GM23338 (cell line): Measurements from ENCODE around the gene PRKCH. TPM values are rescaled to one million over a fixed set of nuclear protein-coding genes. Genes with fewer than 3 reads are reported as not detected.

Source experiments
- ATAC-seq: fragments of 200-7000 bp; cut with Tn5 transposase; 3 replicates; pipeline ENCODE4 v1.9.1; 2020
- DNase-seq: peaks from one replicate; pipeline ENCODE4 v3.0.0-alpha.2; 2015; ENCODE audit warnings: low spot score
- H2AFZ ChIP-seq: fragments of 200-600 bp; sonication (generic); 2 replicates; pipeline ENCODE4 v1.8.0; 2016; ENCODE audit warnings: antibody characterized with exemption, mild to moderate bottlenecking, moderate library complexity
- H3F3A ChIP-seq: fragments of 200-600 bp; sonication (generic); replicated peaks from 2 replicates; pipeline ENCODE4 v1.8.0; 2017; ENCODE audit warnings: antibody characterized with exemption, mixed run types, low read depth
- H3K27ac ChIP-seq: fragments of 200-600 bp; sonication (generic); 2 replicates; pipeline ENCODE4 v1.6.1; 2016; ENCODE audit warnings: low read depth
- H3K27me3 ChIP-seq: fragments of 200-600 bp; sonication (generic); 2 replicates; pipeline ENCODE4 v1.8.0; 2016; ENCODE audit warnings: mild to moderate bottlenecking, mixed run types, moderate library complexity; ENCODE audit not compliant: insufficient read depth
- H3K36me3 ChIP-seq: fragments of 200-600 bp; sonication (generic); 2 replicates; pipeline ENCODE4 v1.8.0; 2016; ENCODE audit warnings: mild to moderate bottlenecking; ENCODE audit not compliant: insufficient read depth
- H3K4me1 ChIP-seq: fragments of 200-600 bp; sonication (generic); 2 replicates; pipeline ENCODE4 v1.8.0; 2016; ENCODE audit warnings: mild to moderate bottlenecking, moderate library complexity; ENCODE audit not compliant: insufficient read depth
- H3K4me2 ChIP-seq: fragments of 200-600 bp; sonication (generic); 2 replicates; pipeline ENCODE4 v1.7.1; 2017; ENCODE audit warnings: mixed run types
- H3K4me3 ChIP-seq: fragments of 200-600 bp; sonication (generic); 2 replicates; pipeline ENCODE4 v1.6.1; 2016; ENCODE audit warnings: mixed run types
- H3K79me2 ChIP-seq: fragments of 200-600 bp; sonication (generic); replicated peaks from 2 replicates; pipeline ENCODE4 v1.8.0; 2017; ENCODE audit warnings: mild to moderate bottlenecking; ENCODE audit not compliant: insufficient read depth
- H3K9me2 ChIP-seq: fragments of 200-600 bp; sonication (generic); 2 replicates; pipeline ENCODE4 v1.8.0; 2017; ENCODE audit not compliant: insufficient read depth
- H4K20me1 ChIP-seq: fragments of 200-600 bp; sonication (generic); replicated peaks from 2 replicates; pipeline ENCODE4 v1.8.0; 2017; ENCODE audit warnings: mild to moderate bottlenecking; ENCODE audit not compliant: insufficient read depth
- H3K27ac Mint-ChIP-seq: 2 replicates; pipeline ENCODE4 v1.8.0; 2020; ENCODE audit warnings: inconsistent platforms, mild to moderate bottlenecking, moderate library complexity, mixed read lengths
- H3K27me3 Mint-ChIP-seq: 3 replicates; pipeline ENCODE4 v1.8.0; 2022; ENCODE audit warnings: low read depth, mild to moderate bottlenecking, moderate library complexity, mixed read lengths, inconsistent platforms; ENCODE audit not compliant: insufficient read depth, poor library complexity
- H3K36me3 Mint-ChIP-seq: 3 replicates; pipeline ENCODE4 v1.8.0; 2021; ENCODE audit warnings: low read depth, mild to moderate bottlenecking, inconsistent platforms, moderate library complexity, mixed read lengths
- H3K4me1 Mint-ChIP-seq: 3 replicates; pipeline ENCODE4 v1.8.0; 2020; ENCODE audit warnings: mild to moderate bottlenecking, inconsistent platforms, mixed read lengths
- H3K4me3 Mint-ChIP-seq: 3 replicates; pipeline ENCODE4 v1.8.0; 2021; ENCODE audit warnings: moderate library complexity, mild to moderate bottlenecking, inconsistent platforms, mixed read lengths
- H3K9me3 Mint-ChIP-seq: 3 replicates; pipeline ENCODE4 v1.8.0; 2020; ENCODE audit warnings: moderate library complexity, mild to moderate bottlenecking, inconsistent platforms, mixed read lengths
- EZH2phosphoT487 ChIP-seq: fragments of 200-600 bp; sonication (generic); IDR thresholded peaks from one replicate; pipeline ENCODE4 v1.8.1; 2018; ENCODE audit warnings: antibody characterized with exemption; ENCODE audit not compliant: unreplicated experiment
- JUNB ChIP-seq: IDR thresholded peaks from one replicate; pipeline ENCODE4 v1.6.1; 2016; ENCODE audit warnings: antibody characterized with exemption; ENCODE audit not compliant: unreplicated experiment
- NANOG ChIP-seq: IDR thresholded peaks from 2 replicates; pipeline ENCODE4 v1.6.1; 2016; ENCODE audit warnings: antibody characterized with exemption, borderline replicate concordance
- STAT1 ChIP-seq: IDR thresholded peaks from one replicate; pipeline ENCODE4 v1.6.1; 2016; ENCODE audit warnings: antibody characterized with exemption; ENCODE audit not compliant: unreplicated experiment
- ZNF114 ChIP-seq: fragments of 250-450 bp; sonication (Bioruptor Pico); IDR thresholded peaks from 2 replicates; pipeline ENCODE4 v1.5.0; 2020; ENCODE audit warnings: mild to moderate bottlenecking, moderate library complexity
- ZNF331 ChIP-seq: fragments of 250-450 bp; sonication (Bioruptor Pico); IDR thresholded peaks from 2 replicates; pipeline ENCODE4 v1.5.0; 2020; ENCODE audit warnings: low read depth, mild to moderate bottlenecking, moderate library complexity
- polyA plus RNA-seq: library from polyadenylated mRNA; unstranded; fragments of >200 nt; fragmentation: Nextera tagmentation; extraction: Ambion mirVana; gene quantifications from 2 replicates; pipeline ENCODE4 v1.2.1, GENCODE V29; 2016
- total RNA-seq: library from RNA; depleted of rRNA; stranded (reverse); fragments of >200 nt; shearing (Covaris generic); gene quantifications from 2 replicates; pipeline ENCODE4 v1.2.3, GENCODE V29; 2014
- TF ChIP-seq, protein P1 (sequence below): fragments of 250-450 bp; sonication (Bioruptor Pico); IDR thresholded peaks from 2 replicates; pipeline ENCODE4 v1.5.0; 2020; ENCODE audit warnings: mild to moderate bottlenecking, moderate library complexity
- TF ChIP-seq, protein P2 (sequence below): IDR thresholded peaks from 2 replicates; pipeline ENCODE4 v1.6.1; 2016; ENCODE audit warnings: antibody characterized with exemption

Gene PRKCH
- total and polyA plus RNA-seq, 2 experiments from 2014 or later: 5.4 to 10.1 TPM

DNA sequence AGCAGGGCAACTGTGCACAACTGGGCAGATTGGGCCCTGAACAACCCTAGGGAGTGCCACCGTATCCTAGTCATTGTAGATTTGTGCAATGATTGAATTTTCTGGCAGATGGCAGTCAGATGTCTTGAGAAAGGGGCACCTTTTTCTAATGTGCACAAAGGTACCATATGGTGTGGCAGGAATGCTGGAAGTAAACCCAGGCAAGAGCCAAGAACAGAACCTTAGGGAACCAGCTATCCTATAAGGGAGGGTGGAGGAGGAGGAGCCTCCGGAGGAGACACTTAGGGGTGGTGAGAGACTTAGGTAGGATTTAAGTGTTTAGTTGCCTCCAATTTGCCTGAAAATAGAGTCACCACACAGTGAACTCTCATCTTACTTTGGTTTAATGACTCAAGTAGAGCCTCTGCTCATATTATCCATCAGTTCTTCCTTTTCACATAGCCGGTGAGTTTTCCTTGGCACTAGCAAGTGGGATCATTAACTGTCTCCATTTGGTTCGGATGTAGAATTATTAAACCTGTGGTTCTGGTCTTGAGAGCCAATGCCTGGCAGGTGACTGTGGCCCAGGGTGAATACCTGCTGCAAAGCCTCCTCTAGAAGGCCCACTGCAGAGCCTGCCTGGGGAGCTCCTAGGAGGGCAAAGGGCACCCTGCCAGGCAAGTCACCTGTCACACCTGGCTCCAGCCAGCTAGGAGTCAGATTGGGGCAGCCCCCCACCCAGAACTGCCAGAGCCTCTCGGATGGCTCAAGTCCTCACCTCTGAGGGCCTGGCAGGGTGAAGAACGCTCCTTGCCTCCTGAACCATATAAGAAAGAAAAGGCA, 189.6 kb downstream of the PRKCH start (continued):
- TF ChIP-seq, protein P1, sequence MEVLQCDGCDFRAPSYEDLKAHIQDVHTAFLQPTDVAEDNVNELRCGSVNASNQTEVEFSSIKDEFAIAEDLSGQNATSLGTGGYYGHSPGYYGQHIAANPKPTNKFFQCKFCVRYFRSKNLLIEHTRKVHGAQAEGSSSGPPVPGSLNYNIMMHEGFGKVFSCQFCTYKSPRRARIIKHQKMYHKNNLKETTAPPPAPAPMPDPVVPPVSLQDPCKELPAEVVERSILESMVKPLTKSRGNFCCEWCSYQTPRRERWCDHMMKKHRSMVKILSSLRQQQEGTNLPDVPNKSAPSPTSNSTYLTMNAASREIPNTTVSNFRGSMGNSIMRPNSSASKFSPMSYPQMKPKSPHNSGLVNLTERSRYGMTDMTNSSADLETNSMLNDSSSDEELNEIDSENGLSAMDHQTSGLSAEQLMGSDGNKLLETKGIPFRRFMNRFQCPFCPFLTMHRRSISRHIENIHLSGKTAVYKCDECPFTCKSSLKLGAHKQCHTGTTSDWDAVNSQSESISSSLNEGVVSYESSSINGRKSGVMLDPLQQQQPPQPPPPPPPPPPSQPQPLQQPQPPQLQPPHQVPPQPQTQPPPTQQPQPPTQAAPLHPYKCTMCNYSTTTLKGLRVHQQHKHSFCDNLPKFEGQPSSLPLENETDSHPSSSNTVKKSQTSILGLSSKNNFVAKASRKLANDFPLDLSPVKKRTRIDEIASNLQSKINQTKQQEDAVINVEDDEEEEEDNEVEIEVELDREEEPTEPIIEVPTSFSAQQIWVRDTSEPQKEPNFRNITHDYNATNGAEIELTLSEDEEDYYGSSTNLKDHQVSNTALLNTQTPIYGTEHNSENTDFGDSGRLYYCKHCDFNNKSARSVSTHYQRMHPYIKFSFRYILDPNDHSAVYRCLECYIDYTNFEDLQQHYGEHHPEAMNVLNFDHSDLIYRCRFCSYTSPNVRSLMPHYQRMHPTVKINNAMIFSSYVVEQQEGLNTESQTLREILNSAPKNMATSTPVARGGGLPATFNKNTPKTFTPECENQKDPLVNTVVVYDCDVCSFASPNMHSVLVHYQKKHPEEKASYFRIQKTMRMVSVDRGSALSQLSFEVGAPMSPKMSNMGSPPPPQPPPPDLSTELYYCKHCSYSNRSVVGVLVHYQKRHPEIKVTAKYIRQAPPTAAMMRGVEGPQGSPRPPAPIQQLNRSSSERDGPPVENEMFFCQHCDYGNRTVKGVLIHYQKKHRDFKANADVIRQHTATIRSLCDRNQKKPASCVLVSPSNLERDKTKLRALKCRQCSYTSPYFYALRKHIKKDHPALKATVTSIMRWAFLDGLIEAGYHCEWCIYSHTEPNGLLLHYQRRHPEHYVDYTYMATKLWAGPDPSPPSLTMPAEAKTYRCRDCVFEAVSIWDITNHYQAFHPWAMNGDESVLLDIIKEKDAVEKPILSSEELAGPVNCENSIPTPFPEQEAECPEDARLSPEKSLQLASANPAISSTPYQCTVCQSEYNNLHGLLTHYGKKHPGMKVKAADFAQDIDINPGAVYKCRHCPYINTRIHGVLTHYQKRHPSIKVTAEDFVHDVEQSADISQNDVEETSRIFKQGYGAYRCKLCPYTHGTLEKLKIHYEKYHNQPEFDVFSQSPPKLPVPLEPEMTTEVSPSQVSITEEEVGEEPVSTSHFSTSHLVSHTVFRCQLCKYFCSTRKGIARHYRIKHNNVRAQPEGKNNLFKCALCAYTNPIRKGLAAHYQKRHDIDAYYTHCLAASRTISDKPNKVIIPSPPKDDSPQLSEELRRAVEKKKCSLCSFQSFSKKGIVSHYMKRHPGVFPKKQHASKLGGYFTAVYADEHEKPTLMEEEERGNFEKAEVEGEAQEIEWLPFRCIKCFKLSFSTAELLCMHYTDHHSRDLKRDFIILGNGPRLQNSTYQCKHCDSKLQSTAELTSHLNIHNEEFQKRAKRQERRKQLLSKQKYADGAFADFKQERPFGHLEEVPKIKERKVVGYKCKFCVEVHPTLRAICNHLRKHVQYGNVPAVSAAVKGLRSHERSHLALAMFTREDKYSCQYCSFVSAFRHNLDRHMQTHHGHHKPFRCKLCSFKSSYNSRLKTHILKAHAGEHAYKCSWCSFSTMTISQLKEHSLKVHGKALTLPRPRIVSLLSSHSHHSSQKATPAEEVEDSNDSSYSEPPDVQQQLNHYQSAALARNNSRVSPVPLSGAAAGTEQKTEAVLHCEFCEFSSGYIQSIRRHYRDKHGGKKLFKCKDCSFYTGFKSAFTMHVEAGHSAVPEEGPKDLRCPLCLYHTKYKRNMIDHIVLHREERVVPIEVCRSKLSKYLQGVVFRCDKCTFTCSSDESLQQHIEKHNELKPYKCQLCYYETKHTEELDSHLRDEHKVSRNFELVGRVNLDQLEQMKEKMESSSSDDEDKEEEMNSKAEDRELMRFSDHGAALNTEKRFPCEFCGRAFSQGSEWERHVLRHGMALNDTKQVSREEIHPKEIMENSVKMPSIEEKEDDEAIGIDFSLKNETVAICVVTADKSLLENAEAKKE (CRISPR knock-in tag): no peak

DNA sequence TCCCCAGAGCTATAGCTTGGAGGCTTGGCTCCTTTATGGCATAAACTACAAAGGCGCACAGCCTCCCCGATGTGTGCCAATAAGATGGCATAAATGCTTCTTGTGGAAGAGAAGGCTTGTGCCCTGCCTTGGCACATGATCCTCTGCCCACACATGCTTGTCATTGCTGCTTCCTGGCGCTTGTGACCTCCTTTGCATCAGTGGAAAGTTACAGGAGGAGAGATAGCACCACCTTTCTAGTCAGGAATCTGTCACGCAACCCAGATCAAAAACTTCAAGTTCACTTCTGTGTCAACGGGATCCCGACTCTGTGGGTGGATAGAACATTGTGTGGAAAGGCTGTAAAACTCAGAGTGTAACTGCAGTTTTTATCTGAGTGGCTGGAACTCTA, 190.2 kb downstream of the PRKCH start:
- no peak overlapping the region for H3K4me3 ChIP-seq
- H3K4me1 ChIP-seq: peaks cover 18% of the 10 kb centered on the region
- H3K27me3 ChIP-seq: no peaks in the 10 kb centered on the region
- no peak for ATAC-seq
- H3K9me3 Mint-ChIP-seq: no peaks in the 10 kb centered on the region
- H3K9me2 ChIP-seq: peaks cover 6% of the 10 kb centered on the region; the same call in 1 of the 2 replicates
- no peak overlapping the region for H2AFZ ChIP-seq
- no peak overlapping the region for H3K27ac ChIP-seq
- H3K36me3 Mint-ChIP-seq: no peaks in the 10 kb centered on the region
- DNase-seq: no peak
- peaks cover 25% of the 10 kb centered on the region for H3K4me1 Mint-ChIP-seq
- H4K20me1 ChIP-seq: no peaks in the 10 kb centered on the region
- no peak overlapping the region for H3K4me2 ChIP-seq
- H3K36me3 ChIP-seq: no peaks in the 10 kb centered on the region
- no peaks in the 10 kb centered on the region for H3F3A ChIP-seq
- no peaks in the 10 kb centered on the region for H3K79me2 ChIP-seq
- H3K27ac Mint-ChIP-seq: no peak overlapping the region
- no peak overlapping the region for H3K4me3 Mint-ChIP-seq
- peaks cover 3% of the 10 kb centered on the region for H3K27me3 Mint-ChIP-seq
- TF ChIP-seq EZH2phosphoT487 (no peak), STAT1 (no peak), NANOG (no peak), ZNF331 (CRISPR knock-in tag) (no peak), JUNB (no peak), ZNF114 (CRISPR knock-in tag) (no peak)
- TF ChIP-seq, protein P1 (CRISPR knock-in tag): no peak
- TF ChIP-seq, protein P2, sequence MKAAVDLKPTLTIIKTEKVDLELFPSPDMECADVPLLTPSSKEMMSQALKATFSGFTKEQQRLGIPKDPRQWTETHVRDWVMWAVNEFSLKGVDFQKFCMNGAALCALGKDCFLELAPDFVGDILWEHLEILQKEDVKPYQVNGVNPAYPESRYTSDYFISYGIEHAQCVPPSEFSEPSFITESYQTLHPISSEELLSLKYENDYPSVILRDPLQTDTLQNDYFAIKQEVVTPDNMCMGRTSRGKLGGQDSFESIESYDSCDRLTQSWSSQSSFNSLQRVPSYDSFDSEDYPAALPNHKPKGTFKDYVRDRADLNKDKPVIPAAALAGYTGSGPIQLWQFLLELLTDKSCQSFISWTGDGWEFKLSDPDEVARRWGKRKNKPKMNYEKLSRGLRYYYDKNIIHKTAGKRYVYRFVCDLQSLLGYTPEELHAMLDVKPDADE: no peak
